CD14-positive monocyte (primary cell): ENCODE measurements around the gene NFKB2. TPM values are rescaled to one million over a fixed set of nuclear protein-coding genes. Genes with fewer than 3 reads are reported as not detected.

Source experiments
- DNase-seq, 3 donors: peaks; one replicate each; pipeline ENCODE4 v3.0.0-alpha.2; 2011 to 2022
- H2AFZ ChIP-seq: 2 replicates; pipeline ENCODE4 v1.6.0; 2012; ENCODE audit warnings: mild to moderate bottlenecking, low read depth, low read length, inconsistent platforms; ENCODE audit not compliant: insufficient read depth, poor library complexity, severe bottlenecking
- H3K27ac ChIP-seq, 2 donors: 1 replicate in 1 of 2; 2 replicates in 1 of 2; pipeline ENCODE4 v1.5.1; 2012 to 2013; ENCODE audit warnings: low read length in 2 of 2, control low read depth in 1 of 2, inconsistent platforms in 1 of 2, low read depth in 1 of 2, mild to moderate bottlenecking in 1 of 2
- H3K27me3 ChIP-seq, 2 donors: one replicate each; pipeline versions ENCODE4 v1.6.0 to v1.6.1; 2011 to 2013; ENCODE audit warnings: low read length in 2 of 2; ENCODE audit not compliant: control insufficient read depth in 2 of 2, insufficient read depth in 2 of 2
- H3K36me3 ChIP-seq, 2 donors: replicated peaks in 1 of 2; 1 replicate in 1 of 2; 2 replicates in 1 of 2; pipeline versions ENCODE4 v1.5.1 to v1.6.1; 2012 to 2013; ENCODE audit warnings: low read length in 2 of 2, control low read depth in 1 of 2, inconsistent platforms in 1 of 2, mild to moderate bottlenecking in 1 of 2; ENCODE audit not compliant: insufficient read depth in 2 of 2, control insufficient read depth in 1 of 2
- H3K4me1 ChIP-seq, 2 donors: 1 replicate in 1 of 2; 2 replicates in 1 of 2; pipeline versions ENCODE4 v1.5.1 to v1.6.1; 2012 to 2013; ENCODE audit warnings: low read length in 2 of 2, control low read depth in 1 of 2, inconsistent platforms in 1 of 2, mild to moderate bottlenecking in 1 of 2, moderate library complexity in 1 of 2; ENCODE audit not compliant: insufficient read depth in 2 of 2, control insufficient read depth in 1 of 2
- H3K4me2 ChIP-seq: replicated peaks from 2 replicates; pipeline ENCODE3; 2012; ENCODE audit warnings: low read length, moderate library complexity, mild to moderate bottlenecking; ENCODE audit not compliant: poor library complexity, severe bottlenecking; ENCODE audit errors: extremely low read depth
- H3K4me3 ChIP-seq, 3 experiments: fragments of 200-600 bp in 1 of 3; sonication (generic) in 1 of 3; replicated peaks in 1 of 3; 1 replicate in 2 of 3; 2 replicates in 1 of 3; pipeline ENCODE4 v1.5.1; 2011 to 2013; ENCODE audit warnings: low read length in 3 of 3, mild to moderate bottlenecking in 3 of 3, control low read depth in 2 of 3, low read depth in 2 of 3, inconsistent platforms in 1 of 3, moderate library complexity in 1 of 3
- H3K79me2 ChIP-seq: 2 replicates; pipeline ENCODE4 v1.6.0; 2012; ENCODE audit warnings: mild to moderate bottlenecking, control low read depth, inconsistent platforms, low read length, moderate library complexity; ENCODE audit not compliant: insufficient read depth
- H3K9ac ChIP-seq: 2 replicates; pipeline ENCODE4 v1.6.0; 2017; ENCODE audit warnings: low read length, mild to moderate bottlenecking; ENCODE audit not compliant: insufficient read depth, poor library complexity, severe bottlenecking
- H3K9me3 ChIP-seq, 2 donors: replicated peaks in 1 of 2; 1 replicate in 1 of 2; 2 replicates in 1 of 2; pipeline versions ENCODE4 v1.5.1 to v1.6.1; 2012 to 2013; ENCODE audit warnings: low read length in 2 of 2, control low read depth in 1 of 2; ENCODE audit not compliant: control insufficient read depth in 1 of 2, insufficient read depth in 1 of 2
- H4K20me1 ChIP-seq: 2 replicates; pipeline ENCODE4 v1.6.0; 2012; ENCODE audit warnings: mild to moderate bottlenecking, low read length, control low read depth, moderate library complexity; ENCODE audit not compliant: insufficient read depth
- H3K27ac Mint-ChIP-seq, 7 donors: one replicate each; pipeline ENCODE4 v1.8.0; 2020; ENCODE audit warnings: mild to moderate bottlenecking in 7 of 7, mixed read lengths in 7 of 7, moderate library complexity in 6 of 7, inconsistent platforms in 2 of 7
- H3K27me3 Mint-ChIP-seq, 3 donors: one replicate each; pipeline ENCODE4 v1.8.0; 2021 to 2022; ENCODE audit warnings: low read depth in 3 of 3, mild to moderate bottlenecking in 3 of 3, mixed read lengths in 3 of 3, moderate library complexity in 3 of 3, inconsistent platforms in 1 of 3
- H3K36me3 Mint-ChIP-seq, 2 donors: one replicate each; pipeline ENCODE4 v1.8.0; 2020; ENCODE audit warnings: mixed read lengths in 2 of 2, inconsistent platforms in 1 of 2, mild to moderate bottlenecking in 1 of 2
- H3K4me1 Mint-ChIP-seq: one replicate; pipeline ENCODE4 v1.8.0; 2020; ENCODE audit warnings: mild to moderate bottlenecking, mixed read lengths
- H3K4me3 Mint-ChIP-seq, 2 donors: one replicate each; pipeline ENCODE4 v1.8.0; 2020; ENCODE audit warnings: mild to moderate bottlenecking in 2 of 2, mixed read lengths in 2 of 2, moderate library complexity in 1 of 2
- H3K9me3 Mint-ChIP-seq, 7 donors: one replicate each; pipeline ENCODE4 v1.8.0; 2020 to 2022; ENCODE audit warnings: mixed read lengths in 7 of 7, mild to moderate bottlenecking in 6 of 7, moderate library complexity in 6 of 7, inconsistent platforms in 2 of 7
- WGBS: methylation state at CpG from one replicate; pipeline ENCODE4 v1.1.5; 2013; ENCODE audit warnings: missing lambda C conversion rate; ENCODE audit not compliant: insufficient coverage; 5-methylcytosine and 5-hydroxymethylcytosine counted together
- intact Hi-C, 2 donors: fragments of 100-400 bp; cut with micrococcal nuclease; formaldehyde crosslinking; loops; one replicate each; pipeline versions ENCODE4 v1.15.0 to v1.15.1; 2023
- polyA plus RNA-seq, 3 donors: library from polyadenylated mRNA; depleted of rRNA in 1 of 3; unstranded in 2 of 3; stranded (reverse) in 1 of 3; fragments of 300-500 nt in 2 of 3; fragments of >200 nt in 1 of 3; fragmentation: Illumina TruSeq in 2 of 3; gene quantifications; 1 replicate in 2 of 3; 2 replicates in 1 of 3; pipeline ENCODE4 v1.2.3, GENCODE V29; 2012 to 2021
- TF ChIP-seq, protein P1 (sequence below): fragments of 200-600 bp; IDR thresholded peaks from one replicate; pipeline ENCODE4 v1.8.0; 2022; ENCODE audit warnings: antibody characterized with exemption, mild to moderate bottlenecking

NFKB2 gene
- polyA plus RNA-seq, 3 donors = 6.8 to 111 (median 15.0) TPM

DNA sequence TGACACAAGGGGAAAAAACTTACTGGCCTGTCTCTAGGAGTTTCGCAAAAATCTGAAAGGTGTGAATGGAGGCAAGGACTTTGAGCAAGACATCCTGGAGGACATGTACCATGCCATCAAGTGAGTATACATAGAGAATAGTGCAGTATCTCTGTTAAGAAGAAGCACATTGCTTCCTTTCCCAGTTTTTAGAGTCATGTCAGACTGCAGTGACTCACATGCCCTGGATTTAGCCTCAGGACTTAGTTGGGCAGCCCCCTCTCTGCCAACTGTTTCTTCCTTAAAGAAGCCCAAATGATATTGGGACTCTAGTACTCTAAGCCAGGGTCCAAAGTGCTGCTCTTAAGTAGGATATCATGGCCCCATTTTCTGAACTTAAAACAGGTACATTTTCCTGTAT is 28.1 kb upstream of the NFKB2 start:
- Histone ChIP-seq H3K4me2 (no peak overlapping the region), H3K9me3 (no peaks in the 10 kb centered on the region), H3K36me3 (peaks cover 87 to 99% of the 10 kb centered on the region in 2 donors), H3K4me1 (no peaks in the 10 kb centered on the region), H3K27me3 (no peaks in the 10 kb centered on the region), H3K9ac (no peak overlapping the region), H3K4me3 (no peak overlapping the region), H3K27ac (no peak overlapping the region), H4K20me1 (peaks cover 6% of the 10 kb centered on the region), H2AFZ (no peak overlapping the region), H3K79me2 (no peaks in the 10 kb centered on the region)
- intact Hi-C loops = loop anchor here in 1 of 2 donors (10.0 kb wide), 1 partner anchor 207 kb away; no protein-coding TSS in a partner anchor
- H3K9me3 Mint-ChIP-seq = peaks cover 0 to 5% (median 0%) of the 10 kb centered on the region in 7 donors
- 100% methylated on average over 1 of the region's 1 CpG for WGBS
- no peak for DNase-seq
- TF ChIP-seq, protein P1, sequence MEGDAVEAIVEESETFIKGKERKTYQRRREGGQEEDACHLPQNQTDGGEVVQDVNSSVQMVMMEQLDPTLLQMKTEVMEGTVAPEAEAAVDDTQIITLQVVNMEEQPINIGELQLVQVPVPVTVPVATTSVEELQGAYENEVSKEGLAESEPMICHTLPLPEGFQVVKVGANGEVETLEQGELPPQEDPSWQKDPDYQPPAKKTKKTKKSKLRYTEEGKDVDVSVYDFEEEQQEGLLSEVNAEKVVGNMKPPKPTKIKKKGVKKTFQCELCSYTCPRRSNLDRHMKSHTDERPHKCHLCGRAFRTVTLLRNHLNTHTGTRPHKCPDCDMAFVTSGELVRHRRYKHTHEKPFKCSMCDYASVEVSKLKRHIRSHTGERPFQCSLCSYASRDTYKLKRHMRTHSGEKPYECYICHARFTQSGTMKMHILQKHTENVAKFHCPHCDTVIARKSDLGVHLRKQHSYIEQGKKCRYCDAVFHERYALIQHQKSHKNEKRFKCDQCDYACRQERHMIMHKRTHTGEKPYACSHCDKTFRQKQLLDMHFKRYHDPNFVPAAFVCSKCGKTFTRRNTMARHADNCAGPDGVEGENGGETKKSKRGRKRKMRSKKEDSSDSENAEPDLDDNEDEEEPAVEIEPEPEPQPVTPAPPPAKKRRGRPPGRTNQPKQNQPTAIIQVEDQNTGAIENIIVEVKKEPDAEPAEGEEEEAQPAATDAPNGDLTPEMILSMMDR = no peak
- no peaks in the 10 kb centered on the region for H3K4me1 Mint-ChIP-seq
- H3K27me3 Mint-ChIP-seq = peaks cover 0 to 2% (median 0%) of the 10 kb centered on the region in 3 donors
- H3K4me3 Mint-ChIP-seq = no peak overlapping the region
- no peak overlapping the region for H3K27ac Mint-ChIP-seq
- peaks cover 94 to 99% of the 10 kb centered on the region in 2 donors for H3K36me3 Mint-ChIP-seq

DNA sequence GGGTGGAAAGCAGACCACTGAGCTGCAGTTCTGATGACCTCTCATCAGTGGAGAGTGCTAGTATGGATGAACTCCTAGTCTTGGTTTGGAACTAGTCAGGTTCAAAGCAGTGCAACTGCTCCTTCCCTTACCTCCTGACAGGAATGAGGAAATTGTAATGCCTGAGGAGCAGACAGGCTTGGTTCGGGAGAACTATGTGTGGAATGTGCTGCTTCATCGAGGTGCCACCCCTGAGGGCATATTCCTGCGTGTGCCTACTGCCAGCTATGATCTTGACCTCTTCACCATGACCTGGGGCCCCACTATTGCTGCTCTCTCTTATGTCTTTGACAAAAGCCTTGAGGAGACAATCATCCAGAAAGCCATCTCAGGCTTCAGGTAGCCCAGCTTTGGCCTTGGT is 27.4 kb upstream of the NFKB2 start:
- Mint-ChIP-seq H3K36me3 (peaks cover 94 to 99% of the 10 kb centered on the region in 2 donors), H3K27ac (no peak overlapping the region), H3K27me3 (peaks cover 0 to 2% (median 0%) of the 10 kb centered on the region in 3 donors), H3K9me3 (peaks cover 0 to 5% (median 0%) of the 10 kb centered on the region in 7 donors), H3K4me3 (no peak overlapping the region), H3K4me1 (no peaks in the 10 kb centered on the region)
- Histone ChIP-seq H3K27ac (no peak overlapping the region), H3K27me3 (no peaks in the 10 kb centered on the region), H3K4me1 (no peaks in the 10 kb centered on the region), H3K9me3 (no peaks in the 10 kb centered on the region), H3K4me3 (no peak overlapping the region), H3K9ac (no peak overlapping the region), H2AFZ (no peak overlapping the region), H3K36me3 (peaks cover 87 to 99% of the 10 kb centered on the region in 2 donors), H3K4me2 (no peak overlapping the region), H4K20me1 (peaks cover 3% of the 10 kb centered on the region), H3K79me2 (no peaks in the 10 kb centered on the region)
- no peak for DNase-seq
- TF ChIP-seq, protein P1 = no peak
- intact Hi-C loops = loop anchor here in 1 of 2 donors (10.0 kb wide), 1 partner anchor 207 kb away; no protein-coding TSS in a partner anchor
- WGBS = 100% methylated on average over 1 of the region's 3 CpGs
